ENCODE measurements around the gene PSMB5.

- TF ChIP-seq, protein P1, sequence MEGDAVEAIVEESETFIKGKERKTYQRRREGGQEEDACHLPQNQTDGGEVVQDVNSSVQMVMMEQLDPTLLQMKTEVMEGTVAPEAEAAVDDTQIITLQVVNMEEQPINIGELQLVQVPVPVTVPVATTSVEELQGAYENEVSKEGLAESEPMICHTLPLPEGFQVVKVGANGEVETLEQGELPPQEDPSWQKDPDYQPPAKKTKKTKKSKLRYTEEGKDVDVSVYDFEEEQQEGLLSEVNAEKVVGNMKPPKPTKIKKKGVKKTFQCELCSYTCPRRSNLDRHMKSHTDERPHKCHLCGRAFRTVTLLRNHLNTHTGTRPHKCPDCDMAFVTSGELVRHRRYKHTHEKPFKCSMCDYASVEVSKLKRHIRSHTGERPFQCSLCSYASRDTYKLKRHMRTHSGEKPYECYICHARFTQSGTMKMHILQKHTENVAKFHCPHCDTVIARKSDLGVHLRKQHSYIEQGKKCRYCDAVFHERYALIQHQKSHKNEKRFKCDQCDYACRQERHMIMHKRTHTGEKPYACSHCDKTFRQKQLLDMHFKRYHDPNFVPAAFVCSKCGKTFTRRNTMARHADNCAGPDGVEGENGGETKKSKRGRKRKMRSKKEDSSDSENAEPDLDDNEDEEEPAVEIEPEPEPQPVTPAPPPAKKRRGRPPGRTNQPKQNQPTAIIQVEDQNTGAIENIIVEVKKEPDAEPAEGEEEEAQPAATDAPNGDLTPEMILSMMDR (IDR thresholded peaks at IDR 0.05) = peak; percentile 40 to 57 (median 42)
- TF ChIP-seq POLR2A (IDR thresholded peaks at IDR 0.05) = no peak
Measured at GRCh38 chr14:23076785-23077408, 42.2 kb upstream of the PSMB5 start.
